H1 (cell line): ENCODE results near the gene FBXL12. TPM values are rescaled to one million over a fixed set of nuclear protein-coding genes. Genes with fewer than 3 reads are reported as not detected.

Source experiments
- CTCF ChIA-PET: fragments of 300-600 bp; sonication (Branson Sonifier 250); formaldehyde crosslinking; loops from one replicate; lab custom pipeline; 2021; ENCODE audit not compliant: partially characterized antibody; lab: Charles Lee
- POLR2A ChIA-PET: fragments of 300-600 bp; sonication (Branson Sonifier 250); formaldehyde crosslinking; loops from one replicate; lab custom pipeline; 2021; ENCODE audit warnings: inconsistent platforms; ENCODE audit not compliant: partially characterized antibody; lab: Charles Lee
- DNase-seq, 2 experiments: peaks; one replicate each; pipeline versions ENCODE4 v3.0.0 to v3.0.0-alpha.2; 2010 to 2022; ENCODE audit warnings: low spot score in 2 of 2, low read depth in 1 of 2, mixed read lengths in 1 of 2
- FAIRE-seq: peaks from 2 replicates; lab custom pipeline; 2011; peaks lifted over from hg19 to GRCh38; lab: Jason Lieb, UNC
- H2AFZ ChIP-seq: 2 replicates; pipeline ENCODE4 v1.8.1; 2012; ENCODE audit warnings: low read length, inconsistent platforms
- H2AK5ac ChIP-seq: 2 replicates; pipeline ENCODE4 v1.6.1; 2013; ENCODE audit warnings: low read depth, low read length
- H2BK120ac ChIP-seq: replicated peaks from 2 replicates; pipeline ENCODE3; 2013; ENCODE audit warnings: low read depth, low read length, inconsistent platforms
- H2BK12ac ChIP-seq: 2 replicates; pipeline ENCODE4 v1.6.1; 2013; ENCODE audit warnings: low read depth, low read length
- H2BK15ac ChIP-seq: 2 replicates; pipeline ENCODE4 v1.6.1; 2013; ENCODE audit warnings: low read length
- H2BK20ac ChIP-seq: 2 replicates; pipeline ENCODE4 v1.6.1; 2013; ENCODE audit warnings: low read length
- H2BK5ac ChIP-seq: 2 replicates; pipeline ENCODE4 v1.6.1; 2013; ENCODE audit warnings: low read depth, low read length
- H3K14ac ChIP-seq: 2 replicates; pipeline ENCODE4 v1.6.1; 2013; ENCODE audit warnings: inconsistent platforms; ENCODE audit not compliant: insufficient read length
- H3K18ac ChIP-seq: 2 replicates; pipeline ENCODE4 v1.6.1; 2013; ENCODE audit warnings: low read length; ENCODE audit errors: extremely low read depth
- H3K23ac ChIP-seq: 2 replicates; pipeline ENCODE4 v1.6.1; 2013; ENCODE audit warnings: inconsistent platforms; ENCODE audit not compliant: insufficient read length
- H3K23me2 ChIP-seq: 2 replicates; pipeline ENCODE4 v1.6.1; 2013; ENCODE audit warnings: low read depth, low read length
- H3K27ac ChIP-seq: 2 replicates; pipeline ENCODE4 v1.6.1; 2011; ENCODE audit warnings: low read depth, low read length, inconsistent platforms
- H3K27me3 ChIP-seq, 4 experiments: replicated peaks in 1 of 4; 1 replicate in 1 of 4; 2 replicates in 3 of 4; pipeline versions ENCODE4 v1.6.1 to v1.8.1; 2011 to 2013; ENCODE audit warnings: low read length in 3 of 4, mild to moderate bottlenecking in 3 of 4, inconsistent platforms in 2 of 4, mixed read lengths in 2 of 4, moderate library complexity in 1 of 4; ENCODE audit not compliant: control insufficient read depth in 3 of 4, insufficient read depth in 3 of 4; ENCODE audit errors: extremely low read depth in 1 of 4
- H3K36me3 ChIP-seq, 4 experiments: 2 replicates each; pipeline versions ENCODE4 v1.6.1 to v1.8.1; 2011 to 2013; ENCODE audit warnings: mild to moderate bottlenecking in 4 of 4, low read length in 3 of 4, moderate library complexity in 2 of 4, control low read depth in 1 of 4, inconsistent platforms in 1 of 4; ENCODE audit not compliant: insufficient read depth in 4 of 4, control insufficient read depth in 2 of 4
- H3K4ac ChIP-seq: replicated peaks from 2 replicates; pipeline ENCODE3; 2013; ENCODE audit warnings: low read length, low read depth, mixed read lengths, inconsistent platforms; ENCODE audit not compliant: insufficient read length
- H3K4me1 ChIP-seq, 4 experiments: replicated peaks in 1 of 4; 1 replicate in 1 of 4; 2 replicates in 3 of 4; pipeline versions ENCODE4 v1.6.1 to v1.8.1; 2011 to 2013; ENCODE audit warnings: low read length in 3 of 4, inconsistent platforms in 2 of 4, mixed read lengths in 1 of 4; ENCODE audit not compliant: insufficient read depth in 4 of 4, control insufficient read depth in 3 of 4
- H3K4me2 ChIP-seq, 2 experiments: 2 replicates each; pipeline versions ENCODE4 v1.6.1 to v1.8.1; 2011 to 2013; ENCODE audit warnings: low read depth in 2 of 2, low read length in 2 of 2, control low read depth in 1 of 2, inconsistent platforms in 1 of 2, mild to moderate bottlenecking in 1 of 2; ENCODE audit not compliant: insufficient read depth in 1 of 2
- H3K4me3 ChIP-seq, 4 experiments: fragments of 200-600, 300-600 bp in 1 of 4; sonication (generic), shearing (Covaris generic), sonication (Bioruptor Twin) in 1 of 4; 2 replicates each; pipeline versions ENCODE4 v1.5.1 to v1.8.1; 2011 to 2016; ENCODE audit warnings: low read length in 4 of 4, low read depth in 3 of 4, control low read depth in 2 of 4, inconsistent platforms in 2 of 4, mild to moderate bottlenecking in 2 of 4, mixed read lengths in 1 of 4, moderate library complexity in 1 of 4; ENCODE audit not compliant: insufficient read depth in 2 of 4; ENCODE audit errors: extremely low read depth in 1 of 4
- H3K56ac ChIP-seq: replicated peaks from 2 replicates; pipeline ENCODE3; 2013; ENCODE audit warnings: low read depth, mild to moderate bottlenecking, mixed read lengths, low read length, inconsistent platforms; ENCODE audit not compliant: insufficient read length
- H3K79me1 ChIP-seq: 2 replicates; pipeline ENCODE4 v1.6.1; 2013; ENCODE audit warnings: low read depth, low read length, control low read depth
- H3K79me2 ChIP-seq, 2 experiments: 2 replicates each; pipeline versions ENCODE4 v1.6.1 to v1.8.1; 2012 to 2013; ENCODE audit warnings: low read length in 2 of 2, mild to moderate bottlenecking in 2 of 2, inconsistent platforms in 1 of 2; ENCODE audit not compliant: insufficient read depth in 2 of 2, control insufficient read depth in 1 of 2
- H3K9ac ChIP-seq, 4 experiments: replicated peaks in 1 of 4; 1 replicate in 1 of 4; 2 replicates in 3 of 4; pipeline versions ENCODE4 v1.6.1 to v1.8.1; 2011 to 2013; ENCODE audit warnings: low read depth in 3 of 4, low read length in 3 of 4, control low read depth in 2 of 4, mild to moderate bottlenecking in 2 of 4, moderate library complexity in 2 of 4, inconsistent platforms in 1 of 4; ENCODE audit errors: extremely low read depth in 1 of 4
- H3K9me3 ChIP-seq, 2 experiments: 2 replicates each; pipeline versions ENCODE4 v1.6.1 to v1.8.1; 2012 to 2013; ENCODE audit warnings: mild to moderate bottlenecking in 2 of 2, moderate library complexity in 2 of 2, control low read depth in 1 of 2, inconsistent platforms in 1 of 2, low read depth in 1 of 2, low read length in 1 of 2, mixed read lengths in 1 of 2; ENCODE audit not compliant: insufficient read depth in 2 of 2
- H4K20me1 ChIP-seq, 2 experiments: replicated peaks in 1 of 2; 2 replicates each; pipeline versions ENCODE3 to v1.8.1; 2011 to 2013; ENCODE audit warnings: inconsistent platforms in 2 of 2, low read length in 2 of 2, mild to moderate bottlenecking in 1 of 2; ENCODE audit not compliant: insufficient read depth in 2 of 2, control insufficient read depth in 1 of 2
- H4K5ac ChIP-seq: 2 replicates; pipeline ENCODE4 v1.6.1; 2013; ENCODE audit warnings: low read length, low read depth, mixed read lengths, inconsistent platforms; ENCODE audit not compliant: insufficient read length
- H4K8ac ChIP-seq: 2 replicates; pipeline ENCODE4 v1.8.0; 2013; ENCODE audit warnings: mild to moderate bottlenecking, moderate library complexity, low read length, inconsistent platforms; ENCODE audit not compliant: insufficient read depth; ENCODE audit errors: extremely low read depth
- H4K91ac ChIP-seq: replicated peaks from 2 replicates; pipeline ENCODE3; 2013; ENCODE audit warnings: low read length, mixed read lengths, inconsistent platforms; ENCODE audit not compliant: insufficient read length
- JUN ChIP-seq: IDR thresholded peaks from 2 replicates; pipeline ENCODE4 v1.6.1; 2011; ENCODE audit warnings: low read depth, mild to moderate bottlenecking, improper control_type of control experiment, low read length
- WGBS, 2 experiments: shearing (Covaris generic) in 1 of 2; methylation state at CpG; one replicate each; pipeline versions ENCODE4 v1.1.6 to v1.1.7; 2013 to 2015; ENCODE audit warnings: low lambda C conversion rate in 2 of 2, mixed read lengths in 2 of 2, inconsistent platforms in 1 of 2, low coverage in 1 of 2, missing lambda C conversion rate in 1 of 2; ENCODE audit not compliant: insufficient replicate concordance in 2 of 2, insufficient coverage in 1 of 2, insufficient read length in 1 of 2; ENCODE audit errors: extremely low coverage in 1 of 2, missing lambda C conversion rate in 1 of 2; 5-methylcytosine and 5-hydroxymethylcytosine counted together
- polyA plus RNA-seq, 7 experiments: library from polyadenylated mRNA; depleted of rRNA in 3 of 7; stranded (reverse) in 5 of 7; unstranded in 2 of 7; fragments of >200 nt in 5 of 7; fragments of 200-250 nt in 2 of 7; gene quantifications; 1 replicate in 5 of 7; 2 replicates in 1 of 7; 4 replicates in 1 of 7; pipeline versions ENCODE4 v1.2.1 to v1.2.3, GENCODE V29; 2011 to 2013; ENCODE audit warnings: missing spikeins in 2 of 7, mixed read lengths in 2 of 7
- total RNA-seq: library from RNA; stranded (reverse); fragmentation: NEBNext Ultra II Directional; extraction: Animal tissue kit (Norgen Biotek cat#: 25700); gene quantifications from 2 replicates; pipeline ENCODE4 v1.2.1, GENCODE V29; 2021

FBXL12 gene
- total and polyA plus RNA-seq, 2 of the 8 experiments (the other 6 are each of a cell fraction or from before 2014, with no cell fraction given), result 24.6 to 62.3 TPM

DNA sequence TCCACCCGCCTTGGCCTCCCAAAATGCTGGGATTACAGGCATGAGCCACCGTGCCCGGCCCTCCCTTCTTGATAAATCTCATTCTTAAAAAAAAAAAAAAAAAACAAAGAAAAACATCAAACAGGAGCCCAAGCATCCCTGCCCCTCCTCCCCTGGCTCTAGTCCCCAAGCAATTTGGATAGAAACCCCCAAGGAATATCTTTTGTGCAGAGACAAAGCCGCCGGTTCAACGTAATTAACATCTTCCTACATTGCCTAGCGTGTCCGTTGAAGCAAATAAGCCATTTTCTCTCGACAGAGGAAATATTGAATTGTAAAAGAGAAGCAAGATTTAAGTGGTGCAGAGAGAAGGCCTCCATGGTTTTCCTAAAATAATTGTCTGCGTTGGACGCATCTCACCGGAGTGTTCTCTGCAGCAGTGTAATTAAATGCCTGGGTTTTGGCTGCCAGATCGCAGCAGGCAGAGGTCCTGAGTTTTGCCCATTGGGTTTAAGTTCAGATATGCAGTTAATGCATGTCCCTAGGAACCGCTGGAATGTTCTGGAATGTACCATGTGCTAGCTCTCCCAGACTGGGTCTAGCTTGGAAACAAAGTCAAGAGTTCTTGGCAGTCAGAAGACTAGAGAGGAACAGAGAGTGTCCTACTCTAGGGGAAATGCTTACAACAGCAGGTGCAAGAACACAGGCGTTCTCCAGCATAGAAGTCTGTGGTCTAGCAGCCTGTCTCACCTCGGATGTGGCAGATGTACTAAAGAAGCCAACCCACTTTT is 47.0 kb upstream of the FBXL12 start:
- no peak for DNase-seq
- Histone ChIP-seq H3K79me1 (peaks cover 2% of the 10 kb centered on the region; the same call in 1 of the 2 replicates), H4K8ac (no peak overlapping the region), H3K23me2 (no peaks in the 10 kb centered on the region), H3K14ac (no peak overlapping the region), H2BK12ac (no peak overlapping the region), H3K4me2 (peak overlapping the region in 1 of 2 experiments; percentile 41; a peak in 2 of 4 replicates), H2BK120ac (peak overlapping the region; percentile 19), H3K9me3 (no peaks in the 10 kb centered on the region), H2BK15ac (no peak overlapping the region), H4K91ac (no peak overlapping the region), H3K36me3 (no peaks in the 10 kb centered on the region; a peak in 1 of 8 replicates), H3K4me3 (no peak overlapping the region), H2BK20ac (no peak overlapping the region), H3K9ac (no peak overlapping the region; a peak in 1 of 7 replicates), H3K27ac (no peak overlapping the region), H2AK5ac (no peak overlapping the region), H3K56ac (no peak overlapping the region), H3K27me3 (no peaks in the 10 kb centered on the region), H4K20me1 (peaks cover 0 to 2% of the 10 kb centered on the region in 2 experiments), H3K18ac (no peak overlapping the region), H3K4me1 (peaks cover 0 to 7% (median 4%) of the 10 kb centered on the region in 4 experiments; a peak in 3 of 7 replicates), H2BK5ac (no peak overlapping the region), H3K4ac (no peak overlapping the region), H4K5ac (no peak overlapping the region), H3K23ac (no peak overlapping the region), H2AFZ (no peak overlapping the region), H3K79me2 (no peaks in the 10 kb centered on the region)
- ChIA-PET POLR2A (interaction anchor here (1.0 to 2.0 kb wide), 4 partner anchors 10 to 20 kb away, joined by 3 to 5 read pairs (median 4); no protein-coding TSS in a partner anchor), CTCF (interaction anchor here (0.9 kb wide), 1 partner anchor 18 kb away, joined by 4 read pairs; no protein-coding TSS in a partner anchor)
- WGBS, 2 experiments, result 85% methylated on average over 16 of the region's 16 CpGs; no CpG with 5 or more reads in 1 of the 2 experiments
- TF ChIP-seq JUN, result no peak
- no peak for FAIRE-seq
